Natural killer cell (primary cell): ENCODE data around the gene CYTH4. TPM values are rescaled to one million over a fixed set of nuclear protein-coding genes. Genes with fewer than 3 reads are reported as not detected.

Experiments
- ATAC-seq, 3 donors: fragments of 150-1000 bp in 2 of 3; fragments of 200-7000 bp in 1 of 3; cut with Tn5 transposase; 1 replicate in 1 of 3; 2 replicates in 2 of 3; pipeline ENCODE4 v1.10.0; 2021; ENCODE audit warnings: mild to moderate bottlenecking in 2 of 3, moderate library complexity in 2 of 3
- DNase-seq, 2 donors: peaks; one replicate each; pipeline versions ENCODE4 v3.0.0 to v3.0.0-alpha.2; 2013 to 2021; ENCODE audit warnings: mixed read lengths in 1 of 2
- H3K27ac ChIP-seq: one replicate; pipeline ENCODE4 v1.5.1; 2013; ENCODE audit warnings: mild to moderate bottlenecking, low read length
- H3K27me3 ChIP-seq: one replicate; pipeline ENCODE4 v1.6.1; 2013; ENCODE audit warnings: low read length; ENCODE audit not compliant: control insufficient read depth, insufficient read depth
- H3K36me3 ChIP-seq: one replicate; pipeline ENCODE4 v1.6.1; 2013; ENCODE audit warnings: low read length; ENCODE audit not compliant: control insufficient read depth, insufficient read depth
- H3K4me1 ChIP-seq: one replicate; pipeline ENCODE4 v1.6.1; 2013; ENCODE audit warnings: low read length; ENCODE audit not compliant: control insufficient read depth, insufficient read depth
- H3K4me3 ChIP-seq: one replicate; pipeline ENCODE4 v1.5.1; 2013; ENCODE audit warnings: low read length
- H3K9me3 ChIP-seq: one replicate; pipeline ENCODE4 v1.6.1; 2013; ENCODE audit warnings: low read length; ENCODE audit not compliant: control insufficient read depth, insufficient read depth
- H3K27ac Mint-ChIP-seq, 2 donors: one replicate each; pipeline ENCODE4 v1.8.0; 2022; ENCODE audit warnings: mild to moderate bottlenecking in 2 of 2, mixed read lengths in 2 of 2, moderate library complexity in 1 of 2
- H3K27me3 Mint-ChIP-seq, 2 donors: one replicate each; pipeline ENCODE4 v1.8.0; 2022; ENCODE audit warnings: low read depth in 2 of 2, mixed read lengths in 2 of 2
- H3K36me3 Mint-ChIP-seq: one replicate; pipeline ENCODE4 v1.8.0; 2022; ENCODE audit warnings: mixed read lengths
- H3K4me1 Mint-ChIP-seq, 2 donors: one replicate each; pipeline ENCODE4 v1.8.0; 2022; ENCODE audit warnings: mixed read lengths in 2 of 2
- H3K4me3 Mint-ChIP-seq: one replicate; pipeline ENCODE4 v1.8.0; 2022; ENCODE audit warnings: mild to moderate bottlenecking, moderate library complexity, mixed read lengths
- H3K9me3 Mint-ChIP-seq, 2 donors: one replicate each; pipeline ENCODE4 v1.8.0; 2022; ENCODE audit warnings: mixed read lengths in 2 of 2
- CTCF ChIP-seq: fragments of 200-600 bp; IDR thresholded peaks from one replicate; pipeline ENCODE4 v1.8.0; 2022; ENCODE audit warnings: antibody characterized with exemption
- WGBS: methylation state at CpG from one replicate; pipeline ENCODE4 v1.1.7; 2013; ENCODE audit warnings: missing lambda C conversion rate; ENCODE audit not compliant: insufficient coverage; 5-methylcytosine and 5-hydroxymethylcytosine counted together
- intact Hi-C: fragments of 100-400 bp; cut with micrococcal nuclease; formaldehyde crosslinking; loops from one replicate; pipeline ENCODE4 v1.14.2; 2022
- total RNA-seq, 4 donors: library from RNA; stranded (reverse); fragments of 120-200 nt in 1 of 4; gene quantifications; one replicate each; pipeline versions ENCODE4 v1.2.3 to v1.2.4, GENCODE V29; 2013 to 2022

CYTH4 gene
- total RNA-seq, 3 donors from 2014 or later (not counting 1 experiment from before 2014, with no cell fraction given), result 219 to 260 (median 249) TPM

- ATAC-seq, result no peak
- intact Hi-C loops, result no loop called here
- peak in 1 of 2 donors; percentile 33 for DNase-seq
- H3K36me3 Mint-ChIP-seq, result no peaks in the 10 kb centered on the region
- Histone ChIP-seq H3K36me3 (peaks cover 76% of the 10 kb centered on the region), H3K4me3 (no peak overlapping the region), H3K9me3 (no peaks in the 10 kb centered on the region), H3K27ac (peak overlapping the region; percentile 92), H3K4me1 (peaks cover 89% of the 10 kb centered on the region), H3K27me3 (no peaks in the 10 kb centered on the region)
- peak overlapping the region; percentile 87 for H3K4me3 Mint-ChIP-seq
- H3K27ac Mint-ChIP-seq, result peak overlapping the region; percentile 93
- no peak for TF ChIP-seq CTCF
- H3K9me3 Mint-ChIP-seq, result no peaks in the 10 kb centered on the region
- H3K27me3 Mint-ChIP-seq, result no peaks in the 10 kb centered on the region
- 77% methylated on average over 18 of the region's 18 CpGs for WGBS
- H3K4me1 Mint-ChIP-seq, result peaks cover 74 to 83% of the 10 kb centered on the region in 2 donors
These were observed 26.3 kb downstream of the CYTH4 start for GRCh38 chr22:37308385-37309200.

- peak; percentile 47 to 79 for DNase-seq
- no peaks in the 10 kb centered on the region for H3K9me3 Mint-ChIP-seq
- no peaks in the 10 kb centered on the region for H3K27me3 Mint-ChIP-seq
- peaks cover 76 to 84% of the 10 kb centered on the region in 2 donors for H3K4me1 Mint-ChIP-seq
- peaks cover 89% of the 10 kb centered on the region for H3K4me1 ChIP-seq
- no peaks in the 10 kb centered on the region for H3K9me3 ChIP-seq
- H3K36me3 Mint-ChIP-seq, result no peaks in the 10 kb centered on the region
- peaks cover 76% of the 10 kb centered on the region for H3K36me3 ChIP-seq
- TF ChIP-seq CTCF, result no peak
- H3K27ac Mint-ChIP-seq, result peak overlapping the region; percentile 76 to 93
- H3K27ac ChIP-seq, result peak overlapping the region; percentile 61
- H3K4me3 ChIP-seq, result no peak overlapping the region
- ATAC-seq, result peak; percentile 32 to 63 (median 60)
- H3K27me3 ChIP-seq, result no peaks in the 10 kb centered on the region
- H3K4me3 Mint-ChIP-seq, result peak overlapping the region; percentile 75
- WGBS, result 23% methylated on average over 26 of the region's 26 CpGs
- intact Hi-C loops, result loop anchor here (10.0 kb wide), 1 partner anchor 185 kb away; no protein-coding TSS in a partner anchor
These were observed 27.1 kb downstream of the CYTH4 start for GRCh38 chr22:37309211-37310074.

GRCh38 chr22:37310075-37310606 is 27.8 kb downstream of the CYTH4 start:
- ATAC-seq, result no peak
- Histone ChIP-seq H3K27me3 (no peaks in the 10 kb centered on the region), H3K9me3 (no peaks in the 10 kb centered on the region), H3K27ac (peak overlapping the region; percentile 51), H3K36me3 (peaks cover 73% of the 10 kb centered on the region), H3K4me3 (no peak overlapping the region), H3K4me1 (peaks cover 89% of the 10 kb centered on the region)
- Mint-ChIP-seq H3K36me3 (no peaks in the 10 kb centered on the region), H3K4me3 (peak overlapping the region; percentile 75), H3K27me3 (no peaks in the 10 kb centered on the region), H3K27ac (peak overlapping the region; percentile 76 to 93), H3K4me1 (peaks cover 80 to 88% of the 10 kb centered on the region in 2 donors), H3K9me3 (no peaks in the 10 kb centered on the region)
- WGBS, result 65% methylated on average over 11 of the region's 11 CpGs
- intact Hi-C loops, result loop anchor here (10.0 kb wide), 1 partner anchor 185 kb away; no protein-coding TSS in a partner anchor
- no peak for TF ChIP-seq CTCF
- DNase-seq, result no peak
